GM18873 (cell line): ENCODE measurements around the gene BAMBI.
"Not testable (repeated sequence)": the region's sequence is repeated elsewhere in the genome, so short reads cannot be mapped to it uniquely, and the experiment has no call there.

Source experiments
- ATAC-seq: cut with Tn5 transposase; IDR thresholded peaks from one replicate; pipeline ENCODE4 v1.9.1; 2021; ENCODE audit warnings: mild to moderate bottlenecking, moderate library complexity, moderate number of reproducible peaks; ENCODE audit not compliant: unreplicated experiment, low FRiP score

BAMBI gene, protein sequence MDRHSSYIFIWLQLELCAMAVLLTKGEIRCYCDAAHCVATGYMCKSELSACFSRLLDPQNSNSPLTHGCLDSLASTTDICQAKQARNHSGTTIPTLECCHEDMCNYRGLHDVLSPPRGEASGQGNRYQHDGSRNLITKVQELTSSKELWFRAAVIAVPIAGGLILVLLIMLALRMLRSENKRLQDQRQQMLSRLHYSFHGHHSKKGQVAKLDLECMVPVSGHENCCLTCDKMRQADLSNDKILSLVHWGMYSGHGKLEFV

GRCh38 chr10:28676968-28677887 is at the start of gene BAMBI:
Gene BAMBI (plus strand): TSS chr10:28677521. CDS start chr10:28677898, 377 bp downstream.
- peak; percentile 80 for ATAC-seq

DNA sequence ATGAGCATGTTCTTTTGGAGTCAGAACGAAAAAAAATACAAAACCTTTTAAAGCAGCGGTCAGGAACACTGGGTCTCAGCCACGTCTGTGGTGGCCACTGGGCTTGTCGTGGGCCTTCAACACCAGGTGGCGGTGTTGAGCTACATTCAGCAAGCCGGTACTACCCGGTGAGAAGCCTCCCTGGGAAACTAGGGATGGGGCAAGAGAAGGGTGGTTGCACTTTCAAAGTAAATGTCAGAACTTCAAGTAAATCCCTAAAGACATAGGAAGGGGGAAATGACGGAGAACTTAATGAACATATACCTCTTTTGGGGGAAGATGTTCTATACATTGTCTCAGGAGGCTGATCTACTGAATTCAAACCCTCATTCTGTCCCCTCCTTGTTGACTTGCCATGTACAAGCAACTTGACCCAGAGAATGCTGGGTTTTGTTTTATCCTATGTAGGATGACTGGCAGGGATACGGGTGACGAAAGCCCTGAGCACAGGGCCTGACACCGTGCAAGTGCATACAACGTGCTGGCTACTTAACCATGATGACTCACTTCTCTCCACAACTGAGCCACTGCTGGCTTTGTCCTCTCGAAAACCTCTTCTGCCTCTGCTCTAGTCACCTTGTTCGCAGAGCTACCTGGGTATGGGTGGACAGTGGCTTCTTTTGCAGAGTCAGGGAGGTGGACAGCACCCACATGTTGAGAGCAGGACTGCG is 49.0 kb upstream of the BAMBI start:
- ATAC-seq, result peak; percentile 65

GRCh38 chr10:28631896-28632583 is 45.3 kb upstream of the BAMBI start:
- no peak for ATAC-seq

- no peak for ATAC-seq
Observed at GRCh38 chr10:28632584-28632945, 44.8 kb upstream of the BAMBI start.

GRCh38 chr10:28633750-28634149 is 43.6 kb upstream of the BAMBI start:
- no peak for ATAC-seq

DNA sequence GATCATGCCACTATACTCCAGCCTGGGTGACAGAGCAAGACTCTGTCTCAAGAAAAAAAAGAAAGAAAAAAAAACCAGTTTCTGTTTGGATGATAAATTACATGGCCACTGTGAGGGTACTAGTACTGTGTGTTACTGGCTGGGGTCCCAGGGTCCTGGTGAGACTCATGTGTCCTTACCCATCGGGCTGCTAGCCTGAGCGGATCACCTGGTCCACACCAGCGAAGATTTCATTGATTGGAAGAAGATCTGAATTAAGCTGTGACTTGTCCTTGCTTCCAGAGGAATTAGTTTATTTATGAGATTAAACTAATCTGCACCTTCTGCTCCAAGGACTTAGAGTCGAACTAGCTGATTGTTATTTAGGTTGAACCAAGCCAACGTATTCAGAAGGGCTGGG is 40.0 kb upstream of the BAMBI start:
- ATAC-seq, result no peak

- no peak for ATAC-seq
Observed at GRCh38 chr10:28638392-28638791, 38.9 kb upstream of the BAMBI start.

- ATAC-seq, result no peak
Observed at GRCh38 chr10:28640551-28640950, 36.8 kb upstream of the BAMBI start.

DNA sequence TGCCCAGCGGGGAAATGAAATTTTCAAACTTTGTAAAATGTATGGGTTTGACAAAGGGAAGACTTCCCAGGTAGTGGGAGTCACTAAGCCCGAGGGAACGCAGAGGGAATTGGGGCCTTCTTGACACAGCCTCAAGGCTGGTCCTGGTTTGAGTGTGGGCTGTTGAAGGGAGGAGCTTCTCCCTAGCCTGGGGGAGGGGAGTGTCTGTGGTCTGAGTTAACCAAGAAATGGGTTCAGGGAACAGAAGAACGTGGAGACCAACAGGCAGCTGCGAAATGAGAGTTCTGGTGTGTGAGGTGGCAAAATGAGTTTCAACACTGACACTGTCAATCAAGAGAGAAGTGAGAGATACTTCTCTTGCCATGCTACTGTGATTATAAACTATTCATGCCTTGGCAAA is 32.7 kb upstream of the BAMBI start:
- no peak for ATAC-seq

- no peak for ATAC-seq
Observed at GRCh38 chr10:28652106-28652505, 25.2 kb upstream of the BAMBI start.

DNA sequence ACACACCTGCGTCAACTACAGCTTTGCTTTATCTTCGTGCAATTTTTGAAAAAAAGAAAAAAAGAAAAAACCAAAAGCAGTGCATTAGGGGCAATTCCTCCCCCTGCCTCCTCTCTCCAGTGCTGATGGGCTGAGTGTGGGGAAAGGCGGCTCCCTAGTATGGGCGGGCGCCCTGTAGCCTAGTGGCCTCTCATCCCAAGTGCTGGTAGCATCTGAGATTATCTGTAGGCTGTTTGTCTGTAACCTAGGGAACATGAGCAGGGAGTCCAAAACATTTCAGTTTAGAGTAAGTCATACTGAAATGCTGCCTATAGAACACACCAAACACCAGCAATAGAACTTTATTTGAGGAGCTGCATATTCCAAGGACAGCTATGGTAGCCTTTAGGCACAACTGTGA is 24.6 kb upstream of the BAMBI start:
- no peak for ATAC-seq

DNA sequence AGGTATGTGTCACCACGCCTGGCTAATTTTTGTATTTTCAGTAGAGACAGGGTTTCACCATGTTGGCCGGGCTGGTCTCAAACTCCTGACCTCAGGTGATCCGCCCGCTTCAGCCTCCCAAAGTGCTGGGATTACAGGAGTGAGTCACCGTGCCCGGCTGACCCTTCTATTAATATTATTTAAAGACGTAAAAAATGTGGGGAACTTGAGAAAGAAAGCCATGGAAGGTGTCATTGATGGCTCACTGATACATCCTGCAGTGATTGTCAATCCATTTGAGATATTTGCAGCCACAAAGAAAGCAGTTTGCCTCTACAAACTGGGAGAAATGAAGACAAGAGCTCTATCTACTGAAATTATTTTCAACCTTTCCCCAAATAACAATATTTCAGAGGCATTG is 18.5 kb upstream of the BAMBI start:
- ATAC-seq, result not testable (repeated sequence)

DNA sequence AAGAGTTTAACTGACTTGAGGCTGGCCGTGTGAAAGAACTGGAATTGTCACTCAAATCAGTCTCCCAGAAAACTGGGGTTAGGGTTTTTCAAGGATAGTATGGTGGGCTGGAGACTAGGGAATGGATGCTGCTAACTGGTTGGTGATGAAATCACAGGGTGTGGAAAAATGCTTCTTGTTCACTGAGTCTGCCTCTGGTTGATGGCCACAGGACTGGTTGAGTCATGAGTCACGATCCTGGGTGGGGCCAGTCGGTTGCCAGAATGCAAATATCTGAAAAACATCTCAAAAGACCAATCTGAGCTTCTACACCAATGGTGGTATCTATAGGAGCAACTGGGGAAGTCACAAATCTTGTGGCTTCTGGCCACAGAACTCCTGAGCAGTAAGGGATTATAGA is 16.3 kb upstream of the BAMBI start:
- no peak for ATAC-seq

DNA sequence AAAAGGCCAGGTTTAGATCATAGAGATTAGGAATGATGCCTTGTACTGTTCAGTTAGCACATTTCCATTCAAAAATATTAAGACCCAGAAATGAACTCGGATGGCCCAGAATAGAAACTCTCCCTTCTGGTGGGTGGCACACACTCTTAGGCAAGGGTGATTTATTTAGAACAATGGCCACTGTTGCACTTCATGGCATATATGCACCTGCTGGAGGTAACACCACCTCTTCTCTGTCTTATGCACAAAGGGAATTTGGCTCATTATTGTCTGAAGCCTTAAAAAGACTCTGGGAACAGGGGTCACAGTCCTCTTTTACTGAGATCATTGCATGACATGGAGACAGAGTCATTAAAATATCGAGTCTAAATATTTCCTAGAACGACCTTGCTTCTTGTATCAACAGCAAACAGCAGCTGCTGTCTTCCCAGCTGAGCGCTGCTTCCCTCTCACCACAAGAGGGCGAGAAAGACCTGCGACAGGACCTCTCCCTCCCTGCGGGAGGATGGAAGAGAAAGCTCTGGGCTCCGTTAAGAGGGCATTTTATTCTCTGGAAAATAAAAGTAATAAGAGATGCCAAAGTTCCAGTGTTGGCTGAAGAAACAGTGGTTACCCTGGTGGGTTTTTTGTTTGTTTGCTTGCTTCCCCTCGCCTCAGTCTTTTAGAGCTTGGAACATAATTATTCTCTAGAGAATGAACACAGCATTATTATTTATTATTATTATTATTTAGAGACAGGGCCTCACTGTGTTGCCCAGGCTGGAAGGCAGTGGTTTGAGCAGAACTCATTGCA is 13.5 kb upstream of the BAMBI start:
- ATAC-seq, result no peak

- no peak for ATAC-seq
Observed at GRCh38 chr10:28664369-28664740, 13.0 kb upstream of the BAMBI start.

GRCh38 chr10:28666751-28667467 is 10.4 kb upstream of the BAMBI start:
- no peak for ATAC-seq

DNA sequence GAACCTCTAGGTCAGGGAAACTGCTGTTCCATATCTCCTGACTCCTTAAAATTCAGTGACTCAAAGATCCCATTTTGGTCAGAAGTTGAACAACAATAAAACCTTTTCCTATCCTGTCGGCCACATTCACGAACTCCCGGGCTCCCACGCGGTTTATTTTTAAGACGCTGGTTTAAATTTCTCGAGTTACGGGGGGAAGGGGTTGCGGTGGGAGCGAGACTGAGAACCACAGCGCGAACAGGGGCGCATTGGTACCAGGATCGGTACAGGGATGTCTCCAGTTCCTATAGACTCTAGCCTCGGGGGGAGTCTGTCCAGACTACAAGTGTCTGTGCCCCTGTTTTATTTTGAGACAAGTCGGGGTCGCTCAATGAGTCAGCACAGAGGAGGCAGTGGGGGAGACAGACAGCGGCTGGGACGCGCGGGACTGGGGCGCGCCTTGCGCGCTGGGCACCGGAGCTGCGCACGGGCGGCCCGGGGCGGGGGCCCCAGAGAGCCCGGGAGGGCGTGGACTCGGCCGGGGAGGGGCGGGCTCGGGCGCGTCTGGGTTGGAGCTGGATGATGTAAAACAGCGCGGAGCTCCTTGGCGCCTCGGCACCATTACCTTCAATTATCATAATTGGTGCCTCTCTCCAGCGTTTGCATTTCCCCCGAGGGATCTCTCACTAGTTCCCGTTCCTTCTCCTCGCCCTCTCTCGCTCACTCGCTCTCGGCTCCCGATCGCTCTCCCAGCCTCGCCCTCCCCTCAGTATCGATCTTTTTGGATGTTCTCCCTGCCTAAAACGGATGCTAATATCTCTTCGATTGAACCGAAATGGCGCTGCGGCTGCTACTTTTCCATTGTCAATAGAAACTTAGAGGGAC is 8.7 kb upstream of the BAMBI start:
- ATAC-seq, result no peak
